H1 (cell line): ENCODE measurements around the gene TFF1.

ENCODE experiments used
- ASH2L ChIP-seq: fragments of 200-600, 300-600 bp; sonication (generic); IDR thresholded peaks from one replicate; pipeline ENCODE4 v1.7.1; 2017; ENCODE audit warnings: low read length
- JUND ChIP-seq: IDR thresholded peaks from 2 replicates; pipeline ENCODE4 v1.6.1; 2011; ENCODE audit warnings: mild to moderate bottlenecking, improper control_type of control experiment, low read length
- MAX ChIP-seq: IDR thresholded peaks from 2 replicates; pipeline ENCODE4 v1.6.1; 2012; ENCODE audit warnings: inconsistent platforms
- POLR2A ChIP-seq, 2 experiments: IDR thresholded peaks; 1 replicate in 1 of 2; 2 replicates in 1 of 2; pipeline ENCODE4 v1.6.1; 2011; ENCODE audit warnings: low read depth in 2 of 2, low read length in 2 of 2, mild to moderate bottlenecking in 2 of 2; ENCODE audit errors: control extremely low read depth in 1 of 2
- POLR2AphosphoS5 ChIP-seq: IDR thresholded peaks from 2 replicates; pipeline ENCODE4 v1.6.1; 2011; ENCODE audit warnings: low read depth, low read length
- RAD21 ChIP-seq, 2 experiments: IDR thresholded peaks in 1 of 2; conservative IDR thresholded peaks in 1 of 2; 2 replicates each; pipeline ENCODE4 v1.6.1; 2011; ENCODE audit warnings: low read depth in 2 of 2, low read length in 2 of 2, improper control_type of control experiment in 1 of 2, inconsistent platforms in 1 of 2, mild to moderate bottlenecking in 1 of 2, moderate library complexity in 1 of 2
- RBBP5 ChIP-seq: IDR thresholded peaks from 2 replicates; pipeline ENCODE4 v1.7.1; 2012; ENCODE audit warnings: low read depth, mild to moderate bottlenecking, inconsistent platforms, low read length, moderate library complexity, borderline replicate concordance
- RNF2 ChIP-seq: fragments of 200-900, 300-1000 bp; sonication (generic); IDR thresholded peaks from 2 replicates; pipeline ENCODE4 v1.7.1; 2016; ENCODE audit warnings: borderline replicate concordance, low read depth, mild to moderate bottlenecking, antibody characterized with exemption, low read length; ENCODE audit not compliant: poor library complexity, severe bottlenecking; ENCODE audit errors: missing control alignments
- SRF ChIP-seq: IDR thresholded peaks from 2 replicates; pipeline ENCODE4 v1.6.1; 2011; ENCODE audit warnings: mild to moderate bottlenecking, low read depth, low read length, moderate library complexity
- YY1 ChIP-seq: IDR thresholded peaks from 2 replicates; pipeline ENCODE4 v1.6.1; 2011; ENCODE audit warnings: low read depth, mild to moderate bottlenecking, low read length
- TF ChIP-seq, protein P1 (sequence below), 3 experiments: IDR thresholded peaks; 1 replicate in 2 of 3; 2 replicates in 1 of 3; pipeline versions ENCODE4 v1.5.1 to v1.6.1; 2011; ENCODE audit warnings: low read length in 3 of 3, mild to moderate bottlenecking in 3 of 3, inconsistent platforms in 2 of 3, low read depth in 1 of 3, moderate library complexity in 1 of 3; ENCODE audit not compliant: insufficient read depth in 1 of 3; ENCODE audit errors: control extremely low read depth in 1 of 3
- TF ChIP-seq, protein P2 (sequence below): IDR thresholded peaks from 2 replicates; pipeline ENCODE4 v1.6.1; 2011; ENCODE audit warnings: low read length, improper control_type of control experiment

- TF ChIP-seq RNF2, result no peak
- TF ChIP-seq YY1, result no peak
- TF ChIP-seq RBBP5, result no peak
- TF ChIP-seq POLR2AphosphoS5, result no peak
- no peak for TF ChIP-seq POLR2A (IDR thresholded peaks at IDR 0.05; ENCODE audit: control extremely low read depth in 1 of 2, low read depth in 2 of 2, low read length in 2 of 2)
- TF ChIP-seq, protein P1, sequence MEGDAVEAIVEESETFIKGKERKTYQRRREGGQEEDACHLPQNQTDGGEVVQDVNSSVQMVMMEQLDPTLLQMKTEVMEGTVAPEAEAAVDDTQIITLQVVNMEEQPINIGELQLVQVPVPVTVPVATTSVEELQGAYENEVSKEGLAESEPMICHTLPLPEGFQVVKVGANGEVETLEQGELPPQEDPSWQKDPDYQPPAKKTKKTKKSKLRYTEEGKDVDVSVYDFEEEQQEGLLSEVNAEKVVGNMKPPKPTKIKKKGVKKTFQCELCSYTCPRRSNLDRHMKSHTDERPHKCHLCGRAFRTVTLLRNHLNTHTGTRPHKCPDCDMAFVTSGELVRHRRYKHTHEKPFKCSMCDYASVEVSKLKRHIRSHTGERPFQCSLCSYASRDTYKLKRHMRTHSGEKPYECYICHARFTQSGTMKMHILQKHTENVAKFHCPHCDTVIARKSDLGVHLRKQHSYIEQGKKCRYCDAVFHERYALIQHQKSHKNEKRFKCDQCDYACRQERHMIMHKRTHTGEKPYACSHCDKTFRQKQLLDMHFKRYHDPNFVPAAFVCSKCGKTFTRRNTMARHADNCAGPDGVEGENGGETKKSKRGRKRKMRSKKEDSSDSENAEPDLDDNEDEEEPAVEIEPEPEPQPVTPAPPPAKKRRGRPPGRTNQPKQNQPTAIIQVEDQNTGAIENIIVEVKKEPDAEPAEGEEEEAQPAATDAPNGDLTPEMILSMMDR (IDR thresholded peaks at IDR 0.05; ENCODE audit: control extremely low read depth in 1 of 3, insufficient read depth in 1 of 3, low read depth in 1 of 3, low read length in 3 of 3), result no peak
- TF ChIP-seq, protein P2, sequence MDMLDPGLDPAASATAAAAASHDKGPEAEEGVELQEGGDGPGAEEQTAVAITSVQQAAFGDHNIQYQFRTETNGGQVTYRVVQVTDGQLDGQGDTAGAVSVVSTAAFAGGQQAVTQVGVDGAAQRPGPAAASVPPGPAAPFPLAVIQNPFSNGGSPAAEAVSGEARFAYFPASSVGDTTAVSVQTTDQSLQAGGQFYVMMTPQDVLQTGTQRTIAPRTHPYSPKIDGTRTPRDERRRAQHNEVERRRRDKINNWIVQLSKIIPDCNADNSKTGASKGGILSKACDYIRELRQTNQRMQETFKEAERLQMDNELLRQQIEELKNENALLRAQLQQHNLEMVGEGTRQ, result no peak
- TF ChIP-seq MAX, result no peak
- TF ChIP-seq ASH2L, result no peak
- no peak for TF ChIP-seq JUND
- no peak for TF ChIP-seq SRF
- TF ChIP-seq RAD21 (IDR thresholded peaks at IDR 0.05 in 1 of 2, conservative IDR thresholded peaks at IDR 0.05 in 1 of 2; ENCODE audit: low read depth in 2 of 2, low read length in 2 of 2), result no peak
Observed at GRCh38 chr21:42337276-42337675, 29.1 kb downstream of the TFF1 start.
